CD1c-positive myeloid dendritic cell (primary cell): ENCODE results near the gene USP33.
"Not testable (repeated sequence)": the region's sequence is repeated elsewhere in the genome, so short reads cannot be mapped to it uniquely, and the experiment has no call there.

Experiments
- DNase-seq: peaks from one replicate; pipeline ENCODE4 v3.0.0-alpha.2; 2016; ENCODE audit errors: extremely low spot score

Gene USP33

DNA sequence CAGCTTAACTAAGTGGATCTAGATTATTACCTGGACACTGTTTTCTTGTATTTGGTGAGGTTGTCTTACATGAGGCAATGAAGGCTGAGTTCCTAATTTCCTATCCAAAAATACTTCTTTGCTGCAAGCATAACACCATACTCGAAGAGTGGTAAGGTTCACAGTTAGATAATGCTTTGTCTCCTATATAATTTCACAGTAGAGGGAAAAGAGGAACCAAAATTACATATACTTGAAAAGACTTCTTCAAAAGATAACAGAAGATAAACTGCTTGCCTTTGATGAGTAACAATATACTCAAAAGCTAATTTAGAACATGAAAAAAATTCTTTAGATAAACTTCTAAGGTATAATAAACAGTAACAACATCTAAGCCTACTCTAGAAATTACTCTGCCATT lies 20.4 kb downstream of the USP33 start:
- no peak for DNase-seq

GRCh38 chr1:77732090-77732489 lies 27.6 kb downstream of the USP33 start:
- DNase-seq, result no peak

DNA sequence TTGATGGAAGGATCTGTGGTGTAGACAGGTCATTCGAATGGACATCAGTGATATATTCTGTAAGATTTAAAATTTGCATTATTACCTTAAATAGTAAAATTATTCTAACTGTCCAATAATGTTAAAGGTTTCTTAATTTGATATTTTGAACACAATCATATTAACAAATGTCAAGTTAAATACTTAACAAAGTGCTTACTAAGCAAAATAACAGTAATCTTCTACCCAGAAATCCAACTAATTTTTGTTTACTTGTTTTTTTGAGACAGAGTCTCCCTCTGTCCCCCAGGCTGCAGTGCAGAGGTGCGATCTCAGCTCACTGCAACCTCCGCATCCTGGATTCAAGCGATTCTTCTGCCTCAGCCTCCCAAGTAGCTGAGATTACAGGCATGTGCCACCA lies 33.9 kb downstream of the USP33 start:
- DNase-seq, result no peak

DNA sequence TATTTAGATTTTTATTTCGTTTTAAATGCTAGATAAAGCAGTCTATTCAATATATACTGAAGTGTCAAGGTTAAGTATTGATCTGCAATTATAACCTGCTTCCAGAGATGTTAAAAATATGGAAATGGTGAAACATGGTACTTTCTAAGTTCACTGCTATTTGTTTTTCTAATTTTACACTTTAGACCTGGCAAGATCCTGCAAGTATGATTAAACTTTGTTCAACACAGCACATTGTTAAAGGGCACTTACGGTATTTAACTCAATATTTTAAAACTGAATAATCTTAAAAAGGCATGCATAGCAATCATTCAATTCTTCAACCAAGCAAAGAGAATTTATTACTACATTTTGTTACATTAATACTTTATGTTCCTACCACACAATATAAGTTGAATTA lies 41.5 kb downstream of the USP33 start:
- DNase-seq, result no peak

GRCh38 chr1:77716065-77716464 lies 43.6 kb downstream of the USP33 start:
- DNase-seq, result no peak

DNA sequence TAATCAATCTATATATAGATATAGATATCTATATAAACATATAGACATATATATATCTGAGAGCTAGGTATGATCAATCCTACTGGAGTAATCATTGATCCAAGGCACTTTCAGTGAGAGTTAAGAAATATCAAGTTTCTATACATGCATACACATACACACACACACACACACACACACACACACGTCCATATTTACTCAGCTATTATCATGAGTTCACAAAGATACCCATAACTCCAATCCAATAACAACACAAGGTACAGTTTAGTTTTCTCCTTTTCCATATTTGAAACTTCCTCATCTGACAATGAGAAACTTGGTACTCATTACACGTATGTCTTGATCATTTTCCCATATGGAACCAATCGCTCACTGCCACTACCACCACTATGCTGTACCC lies 49.9 kb downstream of the USP33 start:
- no peak for DNase-seq

- DNase-seq, result no peak
These were observed 53.3 kb downstream of the USP33 start for GRCh38 chr1:77706321-77706720.

DNA sequence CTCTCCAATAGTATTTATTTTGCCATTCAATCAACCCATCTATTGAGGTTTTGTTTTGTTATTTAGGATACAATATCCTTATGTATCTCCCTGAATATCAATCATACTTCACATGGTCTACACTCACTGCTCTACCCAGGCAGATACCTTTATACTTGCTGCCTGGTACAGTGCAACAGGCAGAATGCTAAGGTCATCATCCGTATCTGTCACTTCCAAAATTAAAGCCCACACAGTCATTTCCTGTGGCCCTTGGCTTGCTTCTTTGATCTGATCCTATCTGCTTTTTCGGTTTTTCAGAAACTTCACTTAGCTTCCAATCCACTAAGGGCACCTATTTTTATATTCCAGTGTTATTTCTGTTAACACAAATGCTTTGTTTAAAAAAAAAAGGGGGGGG lies 54.9 kb downstream of the USP33 start:
- DNase-seq, result no peak

- not testable (repeated sequence) for DNase-seq
These were observed 60.0 kb downstream of the USP33 start for GRCh38 chr1:77699673-77700072.

DNA sequence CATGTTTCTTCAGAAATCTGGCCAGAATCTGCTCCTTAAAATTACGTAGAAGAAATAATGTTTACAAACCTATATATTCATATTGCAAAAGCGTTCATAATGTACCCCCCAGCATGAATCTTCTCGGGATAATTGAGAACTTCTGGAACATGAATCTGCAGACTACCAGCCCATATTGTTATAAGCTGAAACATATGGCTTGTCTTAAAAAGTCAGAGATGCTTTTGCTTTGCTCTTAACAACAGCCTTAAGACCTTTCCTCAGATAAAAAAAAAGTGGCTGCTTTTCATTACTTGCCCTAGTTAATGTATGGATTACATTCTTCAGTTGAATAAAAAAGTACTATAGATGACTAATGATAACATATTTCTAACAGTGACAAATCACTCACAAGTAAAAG lies 62.2 kb downstream of the USP33 start:
- DNase-seq, result no peak

DNA sequence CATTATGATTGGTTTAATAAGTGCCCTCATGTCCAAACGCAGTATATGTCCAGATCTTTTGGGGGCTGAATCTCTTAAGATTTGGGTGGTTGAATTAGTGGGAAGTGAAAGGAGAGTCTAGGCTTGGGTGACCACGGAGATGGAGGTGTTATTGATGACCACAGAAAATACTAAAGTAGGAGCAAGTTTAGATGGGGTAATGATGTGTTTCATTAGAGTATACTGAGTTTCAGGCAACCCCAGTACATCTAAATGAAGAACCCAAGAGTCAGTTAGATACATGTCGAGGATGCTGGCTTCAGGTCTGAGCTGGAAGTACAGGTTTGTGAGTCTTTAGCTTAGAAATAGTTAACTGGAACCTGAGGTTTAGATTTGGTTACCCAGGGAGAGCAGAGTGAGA lies 70.7 kb downstream of the USP33 start:
- DNase-seq, result no peak

DNA sequence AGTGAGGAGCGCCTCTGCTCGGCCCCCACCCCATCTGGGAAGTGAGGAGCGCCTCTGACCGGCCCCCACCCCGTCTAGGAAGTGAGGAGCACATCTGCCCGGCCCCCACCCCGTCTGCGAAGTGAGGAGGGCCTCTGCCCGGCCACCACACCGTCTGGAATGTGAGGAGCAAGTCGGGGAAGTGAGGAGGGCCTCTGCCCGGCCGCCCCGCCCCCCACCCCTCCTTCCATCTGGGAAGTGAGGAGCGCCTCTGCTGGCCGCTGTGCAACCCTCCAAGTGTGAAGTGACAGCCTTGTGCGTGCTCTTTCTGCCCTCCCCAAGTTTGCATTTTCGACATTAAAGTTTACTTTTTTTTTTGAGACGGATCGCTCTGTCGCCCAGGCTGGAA lies 72.1 kb downstream of the USP33 start:
- DNase-seq, result no peak

GRCh38 chr1:77686796-77687518 lies 72.7 kb downstream of the USP33 start:
- DNase-seq, result no peak

- DNase-seq, result peak; percentile 95
These were observed 76.2 kb downstream of the USP33 start for GRCh38 chr1:77683160-77684148.

GRCh38 chr1:77682460-77683159 lies 77.0 kb downstream of the USP33 start, which contains the start of gene ZZZ3:
Gene ZZZ3, minus strand, starts transcription at chr1:77682658. Its CDS starts 49,304 bp downstream, at chr1:77633354.
- DNase-seq, result peak; percentile 98

- DNase-seq, result no peak
These were observed 79.5 kb downstream of the USP33 start for GRCh38 chr1:77680173-77680572.

GRCh38 chr1:77678660-77679610 lies 80.7 kb downstream of the USP33 start:
- DNase-seq, result no peak

DNA sequence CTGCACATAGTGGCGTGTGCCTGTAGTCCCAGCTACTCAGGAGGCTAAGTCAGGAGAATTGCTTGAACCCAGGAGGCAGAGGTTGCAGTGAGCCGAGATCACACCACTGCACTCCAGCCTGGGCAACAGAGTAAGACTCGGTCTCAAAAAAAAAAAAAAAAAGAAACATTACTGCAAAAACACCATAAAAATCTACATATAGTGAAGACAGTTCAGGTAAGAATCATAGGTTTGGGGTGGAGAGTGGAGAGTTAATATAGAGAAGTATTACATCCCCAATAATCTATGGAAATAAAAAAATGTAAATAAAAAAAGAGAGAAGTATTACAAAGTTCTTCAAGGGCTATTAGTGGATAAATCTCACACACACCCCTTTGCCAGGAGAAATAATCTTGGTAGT lies 84.8 kb downstream of the USP33 start:
- DNase-seq, result not testable (repeated sequence)

GRCh38 chr1:77673716-77674355 lies 85.8 kb downstream of the USP33 start:
- DNase-seq, result no peak

GRCh38 chr1:77673030-77673429 lies 86.6 kb downstream of the USP33 start:
- DNase-seq, result no peak

- no peak for DNase-seq
These were observed 87.3 kb downstream of the USP33 start for GRCh38 chr1:77672374-77672773.
